IMR-90 (cell line): ENCODE measurements around the gene SPCS3. TPM values are rescaled to one million over a fixed set of nuclear protein-coding genes. Genes with fewer than 3 reads are reported as not detected.

Source experiments
- ATAC-seq: fragments of 200-7000 bp; cut with Tn5 transposase; 2 replicates; pipeline ENCODE4 v1.9.1; 2020; ENCODE audit warnings: low read depth, mild to moderate bottlenecking, moderate library complexity
- Bru-seq: library from RNA; stranded (reverse); fragments of 400-500 nt; gene quantifications from one replicate; lab custom pipeline; 2021; lab: Mats Ljungman, UMichigan
- BruChase-seq, 2 experiments: library from RNA; stranded (reverse); fragments of 400-500 nt; gene quantifications; one replicate each; lab custom pipeline; 2021; lab: Mats Ljungman, UMichigan
- BruUV-seq: library from RNA; stranded (reverse); fragments of 400-500 nt; replicated peaks from 2 replicates; lab custom pipeline; 2021; lab: Mats Ljungman, UMichigan
- CTCF ChIA-PET: fragments of 300-600 bp; formaldehyde crosslinking; extraction: SDS; loops from one replicate; lab custom pipeline; 2021; ENCODE audit warnings: antibody characterized with exemption; lab: Yijun Ruan, JAX
- POLR2A ChIA-PET: fragments of 300-600 bp; sonication (Branson Sonifier 250); formaldehyde crosslinking; loops from one replicate; lab custom pipeline; 2022; ENCODE audit warnings: antibody characterized with exemption; ENCODE audit not compliant: unreplicated experiment; lab: Charles Lee
- DNase-seq: peaks from one replicate; pipeline ENCODE4 v3.0.0; 2013
- H2AFZ ChIP-seq: replicated peaks from 2 replicates; pipeline ENCODE3; 2013; ENCODE audit warnings: low read length, mild to moderate bottlenecking; ENCODE audit not compliant: poor library complexity
- H2AK5ac ChIP-seq: 2 replicates; pipeline ENCODE4 v1.6.1; 2013; ENCODE audit warnings: low read depth, low read length, inconsistent platforms
- H2AK9ac ChIP-seq: replicated peaks from 2 replicates; pipeline ENCODE3; 2013; ENCODE audit warnings: mild to moderate bottlenecking, low read depth, low read length, moderate library complexity; ENCODE audit not compliant: poor library complexity
- H2BK120ac ChIP-seq: 2 replicates; pipeline ENCODE4 v1.6.1; 2013; ENCODE audit warnings: low read depth, low read length, inconsistent platforms
- H2BK15ac ChIP-seq: 3 replicates; pipeline ENCODE4 v1.6.1; 2013; ENCODE audit warnings: low read depth, low read length, inconsistent platforms
- H2BK20ac ChIP-seq: 2 replicates; pipeline ENCODE4 v1.6.1; 2013; ENCODE audit warnings: low read depth, mild to moderate bottlenecking, inconsistent platforms, low read length, moderate library complexity
- H2BK5ac ChIP-seq: 2 replicates; pipeline ENCODE4 v1.6.1; 2013; ENCODE audit warnings: mild to moderate bottlenecking, low read depth, low read length, inconsistent platforms; ENCODE audit not compliant: poor library complexity, severe bottlenecking
- H3K14ac ChIP-seq: replicated peaks from 2 replicates; pipeline ENCODE4 v1.6.1; 2013; ENCODE audit warnings: low read depth, low read length, inconsistent platforms
- H3K18ac ChIP-seq: 2 replicates; pipeline ENCODE4 v1.6.1; 2013; ENCODE audit warnings: low read depth, low read length, control low read depth
- H3K23ac ChIP-seq: 2 replicates; pipeline ENCODE4 v1.6.1; 2013; ENCODE audit warnings: low read depth, low read length, inconsistent platforms
- H3K27ac ChIP-seq: 2 replicates; pipeline ENCODE4 v1.5.1; 2013; ENCODE audit warnings: mild to moderate bottlenecking, control low read depth, low read length; ENCODE audit not compliant: insufficient read depth
- H3K27me3 ChIP-seq: 2 replicates; pipeline ENCODE4 v1.6.1; 2013; ENCODE audit warnings: low read length; ENCODE audit not compliant: control insufficient read depth, insufficient read depth
- H3K36me3 ChIP-seq: 2 replicates; pipeline ENCODE4 v1.6.1; 2013; ENCODE audit warnings: low read length, mixed read lengths; ENCODE audit not compliant: control insufficient read depth, insufficient read depth
- H3K4ac ChIP-seq: 2 replicates; pipeline ENCODE4 v1.6.1; 2013; ENCODE audit warnings: low read depth, low read length, inconsistent platforms
- H3K4me1 ChIP-seq: 2 replicates; pipeline ENCODE4 v1.6.1; 2013; ENCODE audit warnings: low read length, mixed read lengths; ENCODE audit not compliant: control insufficient read depth, insufficient read depth
- H3K4me2 ChIP-seq: 2 replicates; pipeline ENCODE4 v1.6.1; 2013; ENCODE audit warnings: low read depth, mild to moderate bottlenecking, control low read depth, low read length, moderate library complexity
- H3K4me3 ChIP-seq: 2 replicates; pipeline ENCODE4 v1.5.1; 2013; ENCODE audit warnings: low read depth, mild to moderate bottlenecking, control low read depth, low read length, moderate library complexity; ENCODE audit not compliant: insufficient read depth
- H3K56ac ChIP-seq: 2 replicates; pipeline ENCODE4 v1.6.1; 2013; ENCODE audit warnings: low read length, inconsistent platforms; ENCODE audit not compliant: insufficient read depth; ENCODE audit errors: extremely low read depth
- H3K79me1 ChIP-seq, 2 experiments: 2 replicates each; pipeline ENCODE4 v1.6.1; 2013; ENCODE audit warnings: low read length in 2 of 2, inconsistent platforms in 1 of 2, low read depth in 1 of 2
- H3K9ac ChIP-seq: 2 replicates; pipeline ENCODE4 v1.6.1; 2013; ENCODE audit warnings: low read depth, low read length, control low read depth
- H3K9me1 ChIP-seq: 2 replicates; pipeline ENCODE4 v1.6.1; 2013; ENCODE audit warnings: low read length, inconsistent platforms; ENCODE audit not compliant: insufficient read depth
- H3K9me3 ChIP-seq: 2 replicates; pipeline ENCODE4 v1.6.1; 2013; ENCODE audit warnings: low read length; ENCODE audit not compliant: control insufficient read depth, insufficient read depth
- H4K20me1 ChIP-seq: 2 replicates; pipeline ENCODE4 v1.6.1; 2013; ENCODE audit warnings: low read length, inconsistent platforms; ENCODE audit not compliant: insufficient read depth
- H4K5ac ChIP-seq: 2 replicates; pipeline ENCODE4 v1.6.1; 2013; ENCODE audit warnings: mild to moderate bottlenecking, low read depth, low read length, control low read depth
- H4K8ac ChIP-seq, 2 experiments: 2 replicates each; pipeline ENCODE4 v1.6.1; 2013; ENCODE audit warnings: low read depth in 2 of 2, low read length in 2 of 2, control low read depth in 1 of 2, inconsistent platforms in 1 of 2
- H4K91ac ChIP-seq: 2 replicates; pipeline ENCODE4 v1.6.1; 2013; ENCODE audit warnings: low read depth, low read length, inconsistent platforms; ENCODE audit not compliant: insufficient read depth
- BHLHE40 ChIP-seq: fragments of 150-350 bp; IDR thresholded peaks from 2 replicates; pipeline ENCODE4 v1.6.1; 2016; ENCODE audit warnings: mild to moderate bottlenecking, low read depth, low read length
- CEBPB ChIP-seq: IDR thresholded peaks from 2 replicates; pipeline ENCODE4 v1.6.1; 2012; ENCODE audit warnings: low read depth, low read length, improper control_type of control experiment
- CHD1 ChIP-seq: IDR thresholded peaks from 2 replicates; pipeline ENCODE4 v1.6.1; 2012; ENCODE audit warnings: low read depth, low read length, improper control_type of control experiment
- ELK1 ChIP-seq: fragments of 150-350 bp; IDR thresholded peaks from 2 replicates; pipeline ENCODE4 v1.6.1; 2016; ENCODE audit warnings: low read depth, mild to moderate bottlenecking, low read length, moderate library complexity, borderline replicate concordance
- FOS ChIP-seq: fragments of 150-350 bp; IDR thresholded peaks from 2 replicates; pipeline ENCODE4 v1.6.1; 2016; ENCODE audit warnings: low read depth, low read length
- MAFK ChIP-seq: IDR thresholded peaks from 2 replicates; pipeline ENCODE4 v1.6.1; 2012; ENCODE audit warnings: low read depth, low read length, improper control_type of control experiment
- MAZ ChIP-seq: IDR thresholded peaks from 2 replicates; pipeline ENCODE4 v1.6.1; 2012; ENCODE audit warnings: low read depth, mild to moderate bottlenecking, low read length, improper control_type of control experiment, moderate library complexity, borderline replicate concordance
- MXI1 ChIP-seq: IDR thresholded peaks from 2 replicates; pipeline ENCODE4 v1.6.1; 2012; ENCODE audit warnings: low read depth, mild to moderate bottlenecking, low read length, moderate library complexity, borderline replicate concordance
- NFE2L2 ChIP-seq: fragments of 150-350 bp; IDR thresholded peaks from 2 replicates; pipeline ENCODE4 v1.6.1; 2016; ENCODE audit warnings: low read depth, mild to moderate bottlenecking, low read length
- POLR2A ChIP-seq: IDR thresholded peaks from 2 replicates; pipeline ENCODE4 v1.6.1; 2012; ENCODE audit warnings: mild to moderate bottlenecking, low read depth, low read length
- RAD21 ChIP-seq: IDR thresholded peaks from 2 replicates; pipeline ENCODE4 v1.6.1; 2012; ENCODE audit warnings: low read length, improper control_type of control experiment
- RCOR1 ChIP-seq: IDR thresholded peaks from 2 replicates; pipeline ENCODE4 v1.6.1; 2012; ENCODE audit warnings: mild to moderate bottlenecking, low read length, improper control_type of control experiment; ENCODE audit not compliant: insufficient replicate concordance
- RFX5 ChIP-seq: IDR thresholded peaks from 2 replicates; pipeline ENCODE4 v1.8.0; 2012; ENCODE audit warnings: low read depth, mild to moderate bottlenecking, low read length, moderate library complexity
- WGBS, 2 experiments: methylation state at CpG; one replicate each; pipeline versions ENCODE4 v1.1.5 to v1.1.7; 2013; ENCODE audit warnings: missing lambda C conversion rate in 2 of 2; ENCODE audit not compliant: insufficient read length in 1 of 2; ENCODE audit errors: extremely low coverage in 2 of 2; 5-methylcytosine and 5-hydroxymethylcytosine counted together
- dilution Hi-C: fragments of 300-500 bp; cut with HindIII; formaldehyde crosslinking; loops from one replicate; pipeline ENCODE4 v1.14.3; 2018; ENCODE audit warnings: low sequenced_read_pairs; ENCODE audit not compliant: unreplicated experiment
- in situ Hi-C: fragments of 300-500 bp; cut with MboI; formaldehyde crosslinking; loops from 3 replicates; pipeline ENCODE4 v1.14.3; 2019; ENCODE audit warnings: low sequenced_read_pairs, inconsistent platforms, mixed read lengths
- intact Hi-C: fragments of 100-400 bp; cut with micrococcal nuclease; formaldehyde crosslinking; loops from 2 replicates; pipeline ENCODE4 v1.10.0; 2022
- long read RNA-seq: library from polyadenylated mRNA; unstranded; transcript quantifications from one replicate; pipeline ENCODE4 v2.0.0, GENCODE V29; 2021; ENCODE audit not compliant: unreplicated experiment
- polyA plus RNA-seq, 3 experiments: library from polyadenylated mRNA; depleted of rRNA; stranded (reverse); fragments of >200 nt; gene quantifications; 2 replicates each; pipeline ENCODE4 v1.2.3, GENCODE V29; 2012; ENCODE audit warnings: low replicate concordance in 1 of 3
- total RNA-seq: library from RNA; depleted of rRNA; stranded (reverse); fragments of >200 nt; gene quantifications from 2 replicates; pipeline ENCODE4 v1.2.3, GENCODE V29; 2012; rRNA removed
- TF ChIP-seq, protein P1 (sequence below): fragments of 150-350 bp; IDR thresholded peaks from 2 replicates; pipeline ENCODE4 v1.6.1; 2017; ENCODE audit warnings: mild to moderate bottlenecking, antibody characterized with exemption, low read length, low read depth

SPCS3 gene
- total RNA-seq (77.4 and 131 TPM in 2 replicates), polyA plus RNA-seq (2012; rRNA removed) (32.8 and 41.6 TPM in 2 replicates), Bru-seq, nascent RNA (percentile 98 among the genes with signal in this experiment), BruChase-seq, experiment 1, labeled RNA remaining after a 6-hour chase (percentile 100 among the genes with signal in this experiment), BruChase-seq, experiment 2, labeled RNA remaining after a 2-hour chase (percentile 99 among the genes with signal in this experiment)
- polyA plus RNA-seq (2012; cell fraction: cytosol; rRNA removed), result 24.2 and 40.4 TPM in 2 replicates
- polyA plus RNA-seq (2012; cell fraction: nucleus; rRNA removed; ENCODE audit: low replicate concordance), result 26.7 and 37.4 TPM in 2 replicates
- long read RNA-seq, full-length matches to known transcripts, result 104 of 153 reads
- long read RNA-seq, partial matches to known transcripts, result 0 of 153 reads
- long read RNA-seq, other reads (novel, unspliced or antisense), result 49 of 153 reads

DNA sequence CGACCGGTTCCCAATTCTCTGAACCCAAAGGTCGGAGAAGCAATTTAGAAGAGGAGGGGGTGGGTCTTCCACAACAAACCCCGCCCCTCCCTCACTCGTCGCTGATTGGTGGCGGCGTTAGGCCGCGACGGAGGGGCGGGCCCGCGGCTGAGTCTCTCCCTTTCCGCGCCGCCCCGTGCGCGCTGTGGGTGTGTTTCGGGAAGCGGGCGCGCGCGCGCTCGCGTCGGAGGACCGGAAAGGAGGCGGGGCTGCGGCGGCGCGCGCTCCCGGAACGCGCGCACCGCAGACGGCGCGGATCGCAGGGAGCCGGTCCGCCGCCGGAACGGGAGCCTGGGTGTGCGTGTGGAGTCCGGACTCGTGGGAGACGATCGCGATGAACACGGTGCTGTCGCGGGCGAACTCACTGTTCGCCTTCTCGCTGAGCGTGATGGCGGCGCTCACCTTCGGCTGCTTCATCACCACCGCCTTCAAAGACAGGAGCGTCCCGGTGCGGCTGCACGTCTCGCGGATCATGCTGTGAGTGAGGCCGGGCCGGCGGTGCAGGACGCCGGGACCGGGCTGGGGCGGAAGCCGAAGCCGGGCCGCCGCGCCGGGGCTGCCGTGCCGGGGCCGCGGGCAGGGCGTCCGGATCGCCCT is at the start of gene SPCS3:
Gene SPCS3 (plus strand): TSS at position 263 of the 636 bp plus-strand sequence. CDS start 111 bp downstream, at position 374.
- Histone ChIP-seq H3K79me1 (peaks cover 0 to 12% of the 10 kb centered on the region in 2 experiments; a peak in 1 of 4 replicates), H3K18ac (peak within 1 kb of the TSS; percentile 83), H2AFZ (peak within 1 kb of the TSS; percentile 97), H3K27ac (peak within 1 kb of the TSS; percentile 98), H3K36me3 (no peaks in the 10 kb centered on the region), H2AK9ac (peak within 1 kb of the TSS; percentile 94), H2BK15ac (peak within 1 kb of the TSS; percentile 57; the same call in 1 of the 3 replicates), H4K20me1 (peaks cover 6% of the 10 kb centered on the region; the same call in 1 of the 2 replicates), H3K9me3 (no peaks in the 10 kb centered on the region), H2AK5ac (peak within 1 kb of the TSS; percentile 95), H3K4me1 (no peaks in the 10 kb centered on the region), H3K14ac (peak within 1 kb of the TSS; percentile 99), H3K9me1 (no peaks in the 10 kb centered on the region), H3K23ac (peak within 1 kb of the TSS; percentile 100), H3K4me3 (peak within 1 kb of the TSS; percentile 96), H2BK120ac (peak within 1 kb of the TSS; percentile 79), H4K5ac (peak within 1 kb of the TSS; percentile 86), H4K91ac (peak within 1 kb of the TSS; percentile 89), H3K56ac (peak within 1 kb of the TSS; percentile 96), H2BK20ac (peak within 1 kb of the TSS; percentile 32), H4K8ac (peak within 1 kb of the TSS; percentile 69 to 93), H3K4ac (peak within 1 kb of the TSS; percentile 97), H3K4me2 (peak within 1 kb of the TSS; percentile 88), H3K27me3 (no peaks in the 10 kb centered on the region), H2BK5ac (peak within 1 kb of the TSS; percentile 91), H3K9ac (peak within 1 kb of the TSS; percentile 98)
- DNase-seq, result peak; percentile 91
- 0% methylated on average over 50 of the region's 94 CpGs; no CpG with 5 or more reads in 1 of the 2 experiments for WGBS, 2 experiments
- ATAC-seq, result peak; percentile 97
- dilution Hi-C loops, result no loop called here
- CTCF ChIA-PET, result interaction anchor here (0.7 kb wide), 1 partner anchor 221 kb away, joined by 3 read pairs; no protein-coding TSS in a partner anchor
- BruUV-seq, result no TSS peak
- in situ Hi-C loops, result no loop called here
- POLR2A ChIA-PET, result no interaction called here
- intact Hi-C loops, result loop anchor here (2.0 kb wide), 3 partner anchors 49 to 135 kb away; partner anchors contain the start of gene SPATA4
- TF ChIP-seq POLR2A (peak; percentile 77), MXI1 (peak; percentile 57; the same call in 1 of the 2 replicates), CHD1 (no peak), BHLHE40 (no peak), NFE2L2 (no peak), RAD21 (no peak), RCOR1 (no peak), ELK1 (no peak), RFX5 (no peak), MAFK (no peak), MAZ (peak; percentile 55; the same call in 1 of the 2 replicates), CEBPB (no peak), FOS (no peak)
- TF ChIP-seq, protein P1, sequence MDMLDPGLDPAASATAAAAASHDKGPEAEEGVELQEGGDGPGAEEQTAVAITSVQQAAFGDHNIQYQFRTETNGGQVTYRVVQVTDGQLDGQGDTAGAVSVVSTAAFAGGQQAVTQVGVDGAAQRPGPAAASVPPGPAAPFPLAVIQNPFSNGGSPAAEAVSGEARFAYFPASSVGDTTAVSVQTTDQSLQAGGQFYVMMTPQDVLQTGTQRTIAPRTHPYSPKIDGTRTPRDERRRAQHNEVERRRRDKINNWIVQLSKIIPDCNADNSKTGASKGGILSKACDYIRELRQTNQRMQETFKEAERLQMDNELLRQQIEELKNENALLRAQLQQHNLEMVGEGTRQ, result no peak
